GM19438 (cell line): Measurements from ENCODE around the gene CCT7.
A peak's percentile ranks its signal among the peaks of the same experiment; 100 is the strongest.

Experiments
- ATAC-seq: cut with Tn5 transposase; IDR thresholded peaks from one replicate; pipeline ENCODE4 v1.9.1; 2021; ENCODE audit warnings: low read depth; ENCODE audit not compliant: unreplicated experiment

The CCT7 gene

GRCh38 chr2:73225513-73226360, 8.4 kb upstream of the CCT7 start:
- ATAC-seq: no peak

GRCh38 chr2:73227086-73227485, 7.0 kb upstream of the CCT7 start:
- no peak for ATAC-seq

- ATAC-seq: no peak
These were observed 5.5 kb upstream of the CCT7 start for GRCh38 chr2:73228631-73229030.

- peak; percentile 15 for ATAC-seq
These were observed 1.5 kb upstream of the CCT7 start for GRCh38 chr2:73232403-73233153.

- peak; percentile 87 for ATAC-seq
These were observed 765 bp upstream of the CCT7 start, which contains the start of gene PRADC1 for GRCh38 chr2:73233154-73233931. Gene PRADC1 (minus strand): TSS chr2:73233239. CDS start chr2:73233160, 79 bp downstream.

- ATAC-seq: no peak
These were observed 1.4 kb downstream of the CCT7 start for GRCh38 chr2:73235315-73236028.

- no peak for ATAC-seq
These were observed 3.1 kb downstream of the CCT7 start for GRCh38 chr2:73237168-73237567.

- no peak for ATAC-seq
These were observed 4.0 kb downstream of the CCT7 start for GRCh38 chr2:73238149-73238548.

GRCh38 chr2:73238976-73239375, 4.9 kb downstream of the CCT7 start:
- ATAC-seq: no peak

- ATAC-seq: no peak
These were observed 5.7 kb downstream of the CCT7 start for GRCh38 chr2:73239776-73240175.

- no peak for ATAC-seq
These were observed 9.9 kb downstream of the CCT7 start for GRCh38 chr2:73243884-73244570.

GRCh38 chr2:73244580-73244979, 10.5 kb downstream of the CCT7 start:
- ATAC-seq: no peak

GRCh38 chr2:73246850-73247249, 12.7 kb downstream of the CCT7 start:
- ATAC-seq: no peak

- ATAC-seq: no peak
These were observed 15.5 kb downstream of the CCT7 start for GRCh38 chr2:73249636-73250035.

GRCh38 chr2:73250872-73251846, 17.1 kb downstream of the CCT7 start:
- ATAC-seq: no peak

- no peak for ATAC-seq
These were observed 18.3 kb downstream of the CCT7 start for GRCh38 chr2:73252238-73253027.

GRCh38 chr2:73253400-73253799, 19.3 kb downstream of the CCT7 start:
- no peak for ATAC-seq

GRCh38 chr2:73253901-73254300, 19.8 kb downstream of the CCT7 start:
- ATAC-seq: no peak
